ENCODE data around the gene ZMYND8.
"Not testable (repeated sequence)": the region's sequence is repeated elsewhere in the genome, so short reads cannot be mapped to it uniquely, and the experiment has no call there.

Gene ZMYND8

GRCh38 chr20:47248448-47248966 is 108.0 kb downstream of the ZMYND8 start:
- DNase-seq (ENCODE audit: low read depth in 2 of 2, low spot score in 1 of 2): no peak

- DNase-seq (ENCODE audit: low read depth in 2 of 2, low spot score in 1 of 2): no peak
Measured at GRCh38 chr20:47247972-47248371, 108.5 kb downstream of the ZMYND8 start.

- no peak for DNase-seq (ENCODE audit: low read depth in 2 of 2, low spot score in 1 of 2)
Measured at GRCh38 chr20:47246061-47246777, 110.3 kb downstream of the ZMYND8 start.

- not testable (repeated sequence) for DNase-seq (ENCODE audit: low read depth in 2 of 2, low spot score in 1 of 2)
Measured at GRCh38 chr20:47245166-47245565, 111.3 kb downstream of the ZMYND8 start.

GRCh38 chr20:47244451-47244850 is 112.0 kb downstream of the ZMYND8 start:
- no peak for DNase-seq (ENCODE audit: low read depth in 2 of 2, low spot score in 1 of 2)

GRCh38 chr20:47243532-47244305 is 112.8 kb downstream of the ZMYND8 start:
- DNase-seq (ENCODE audit: low read depth in 2 of 2, low spot score in 1 of 2): no peak

- no peak for DNase-seq (ENCODE audit: low read depth in 2 of 2, low spot score in 1 of 2)
Measured at GRCh38 chr20:47243003-47243402, 113.5 kb downstream of the ZMYND8 start.

GRCh38 chr20:47241345-47241781 is 115.1 kb downstream of the ZMYND8 start:
- no peak for DNase-seq (ENCODE audit: low read depth in 2 of 2, low spot score in 1 of 2)

GRCh38 chr20:47240096-47240495 is 116.4 kb downstream of the ZMYND8 start:
- DNase-seq (ENCODE audit: low read depth in 2 of 2, low spot score in 1 of 2): not testable (repeated sequence)

GRCh38 chr20:47239719-47240067 is 116.8 kb downstream of the ZMYND8 start:
- DNase-seq (ENCODE audit: low read depth in 2 of 2, low spot score in 1 of 2): no peak

- DNase-seq (ENCODE audit: low read depth in 2 of 2, low spot score in 1 of 2): no peak
Measured at GRCh38 chr20:47238780-47239718, 117.5 kb downstream of the ZMYND8 start.

GRCh38 chr20:47237715-47238114 is 118.8 kb downstream of the ZMYND8 start:
- no peak for DNase-seq (ENCODE audit: low read depth in 2 of 2, low spot score in 1 of 2)

- DNase-seq (ENCODE audit: low read depth in 2 of 2, low spot score in 1 of 2): no peak
Measured at GRCh38 chr20:47236639-47236900, 119.9 kb downstream of the ZMYND8 start.

GRCh38 chr20:47235853-47236638 is 120.5 kb downstream of the ZMYND8 start:
- no peak for DNase-seq (ENCODE audit: low read depth in 2 of 2, low spot score in 1 of 2)

GRCh38 chr20:47235111-47235510 is 121.4 kb downstream of the ZMYND8 start:
- no peak for DNase-seq (ENCODE audit: low read depth in 2 of 2, low spot score in 1 of 2)

- DNase-seq (ENCODE audit: low read depth in 2 of 2, low spot score in 1 of 2): no peak
Measured at GRCh38 chr20:47233333-47234188, 122.9 kb downstream of the ZMYND8 start.

- no peak for DNase-seq (ENCODE audit: low read depth in 2 of 2, low spot score in 1 of 2)
Measured at GRCh38 chr20:47232518-47232917, 124.0 kb downstream of the ZMYND8 start.

GRCh38 chr20:47231382-47232039 is 125.0 kb downstream of the ZMYND8 start:
- DNase-seq (ENCODE audit: low read depth in 2 of 2, low spot score in 1 of 2): no peak

- DNase-seq (ENCODE audit: low read depth in 2 of 2, low spot score in 1 of 2): no peak
Measured at GRCh38 chr20:47230811-47231256, 125.7 kb downstream of the ZMYND8 start.

All from stimulated activated CD8-positive, alpha-beta memory T cell treated with anti-CD3 and anti-CD28 coated beads, Interleukin-4, amount 100 ng/mL, for 4 hours (primary cell).